HG02840 (cell line): Measurements from ENCODE around the gene MYOZ2.
"Not testable (repeated sequence)": the region's sequence is repeated elsewhere in the genome, so short reads cannot be mapped to it uniquely, and the experiment has no call there.

Experiments
- ATAC-seq: cut with Tn5 transposase; IDR thresholded peaks from one replicate; pipeline ENCODE4 v1.9.1; 2021; ENCODE audit warnings: mild to moderate bottlenecking, moderate library complexity, moderate number of reproducible peaks; ENCODE audit not compliant: unreplicated experiment, low FRiP score

The MYOZ2 gene

GRCh38 chr4:119125931-119126330 is 9.7 kb upstream of the MYOZ2 start:
- ATAC-seq: no peak

DNA sequence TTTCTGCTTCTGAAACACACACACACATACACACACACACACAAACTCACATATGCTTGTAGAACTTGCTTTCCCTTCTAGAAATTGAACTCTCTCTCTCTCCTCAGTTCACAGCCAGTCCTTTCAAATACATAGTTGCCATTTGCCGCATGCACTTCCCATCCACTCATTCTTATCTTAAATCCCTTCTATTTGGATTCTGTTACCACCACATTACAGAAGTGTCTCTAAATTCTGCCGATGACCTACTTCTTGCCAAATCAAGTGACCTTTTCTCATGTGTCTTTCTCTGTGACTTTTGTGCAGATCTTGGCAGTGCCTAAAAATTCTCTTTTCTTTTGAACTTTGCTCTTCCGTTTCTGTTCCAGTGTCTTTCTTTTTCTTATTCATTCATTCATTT is 7.5 kb upstream of the MYOZ2 start:
- ATAC-seq: no peak

DNA sequence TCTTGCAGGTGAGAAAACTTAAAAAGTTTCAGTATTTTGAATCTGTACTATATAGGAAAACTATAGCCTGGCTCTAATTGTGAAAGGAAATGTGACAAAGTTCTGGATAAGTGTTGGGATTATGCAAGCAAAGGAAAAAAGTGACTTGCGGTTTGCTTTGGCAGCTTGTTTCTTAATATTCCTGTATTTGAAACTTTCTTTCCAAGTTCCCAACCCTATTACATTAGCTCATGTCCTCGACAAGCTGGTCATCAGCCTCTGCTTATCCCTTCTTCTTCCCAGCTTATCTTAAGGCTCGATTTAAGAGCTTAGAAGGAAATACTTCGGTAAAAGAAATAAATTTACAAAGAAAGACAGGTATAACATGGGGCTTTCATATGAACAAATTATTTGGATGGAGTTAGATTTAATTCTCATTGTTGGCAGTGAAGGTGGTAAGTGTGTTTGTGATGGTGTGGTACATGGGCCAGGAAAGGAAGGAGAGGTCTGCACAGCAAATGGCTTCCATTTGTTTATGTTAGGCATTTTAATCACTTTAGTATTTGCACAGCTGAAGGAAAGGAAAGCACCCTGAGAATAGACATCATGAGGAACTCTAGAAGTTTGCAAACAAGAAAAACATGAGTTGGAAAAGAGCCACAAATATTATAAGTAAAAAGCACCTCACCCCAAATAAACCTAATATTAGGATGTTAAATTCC is 5.1 kb upstream of the MYOZ2 start:
- ATAC-seq: no peak

DNA sequence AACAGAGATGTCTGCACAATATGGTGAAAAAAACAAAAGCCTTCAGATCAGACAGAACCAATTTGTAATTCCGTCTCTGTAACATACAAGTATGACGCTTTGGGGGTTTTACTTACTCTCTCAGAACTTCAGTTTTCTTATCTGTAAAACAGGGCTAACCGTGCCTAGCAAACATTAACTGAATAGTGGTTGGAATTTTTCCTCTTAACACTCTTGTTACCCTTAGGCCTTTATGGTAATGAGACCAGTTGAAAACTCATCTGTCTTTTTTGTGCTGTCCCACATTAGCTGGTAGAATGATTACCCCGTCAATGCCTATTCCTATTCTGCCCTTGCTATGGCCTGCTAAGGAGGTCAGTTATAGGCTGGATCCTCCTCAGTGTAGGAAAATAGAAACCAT is 4.5 kb upstream of the MYOZ2 start:
- ATAC-seq: no peak

GRCh38 chr4:119132306-119132705 is 3.3 kb upstream of the MYOZ2 start:
- no peak for ATAC-seq

- ATAC-seq: no peak
These were observed 914 bp downstream of the MYOZ2 start for GRCh38 chr4:119136546-119136945.

GRCh38 chr4:119138046-119138445 is 2.4 kb downstream of the MYOZ2 start:
- ATAC-seq: no peak

DNA sequence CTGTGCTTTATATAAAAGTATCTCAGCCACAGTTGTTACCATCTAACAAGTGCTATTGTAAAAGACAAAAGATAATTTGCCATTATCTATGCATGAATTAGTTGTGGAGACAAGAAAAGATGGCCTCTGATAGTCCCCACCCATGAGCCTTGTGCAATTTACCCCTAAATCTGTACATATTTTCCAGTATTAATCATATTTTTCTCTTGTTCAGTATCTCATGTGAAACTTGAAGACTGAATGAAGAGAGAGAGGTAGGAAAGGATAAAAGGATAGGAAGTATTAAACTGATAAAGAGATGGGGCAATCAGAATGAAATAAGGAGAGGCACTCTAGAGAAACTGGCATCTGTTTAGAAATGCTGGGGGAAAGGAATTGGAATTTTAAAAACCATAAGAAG is 3.7 kb downstream of the MYOZ2 start:
- ATAC-seq: no peak

DNA sequence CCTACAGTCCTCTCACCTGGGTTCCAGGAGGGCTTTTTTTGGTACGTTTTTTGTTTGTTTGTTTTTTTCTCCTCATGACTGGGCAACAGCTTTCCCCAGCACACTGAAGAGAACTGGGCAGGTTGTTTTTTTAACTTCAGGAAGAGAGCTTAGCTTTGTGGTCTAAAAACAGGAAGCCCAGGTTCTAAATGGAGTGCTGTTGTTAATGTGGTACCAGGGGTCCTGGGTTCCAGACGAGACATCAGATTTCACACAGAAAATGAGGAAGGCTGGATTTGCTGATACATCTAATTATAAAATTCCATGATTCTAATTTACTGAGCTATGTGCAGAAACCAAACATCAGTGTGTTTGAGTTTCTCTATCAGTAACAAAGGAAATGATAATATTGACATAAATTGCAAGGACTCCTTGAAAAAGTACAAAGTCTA is 4.2 kb downstream of the MYOZ2 start:
- ATAC-seq: no peak

DNA sequence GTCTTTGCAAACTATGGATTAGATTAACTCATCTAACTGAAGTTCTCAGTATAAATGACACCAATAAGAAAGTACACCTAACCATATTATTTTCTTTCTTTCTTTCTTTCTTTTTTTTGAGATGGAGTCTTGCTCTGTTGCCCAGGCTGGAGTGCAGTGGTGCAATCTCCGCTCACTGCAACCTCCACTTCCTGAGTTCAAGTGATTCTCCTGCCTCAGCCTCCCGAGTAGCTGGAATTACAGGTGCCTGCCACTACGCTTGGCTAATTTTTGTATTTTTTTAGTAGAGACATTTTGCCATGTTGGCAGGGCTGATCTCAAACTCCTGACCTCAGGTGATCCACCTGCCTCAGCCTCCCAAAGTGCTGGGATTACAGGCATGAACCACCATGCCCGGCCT is 5.7 kb downstream of the MYOZ2 start:
- not testable (repeated sequence) for ATAC-seq

DNA sequence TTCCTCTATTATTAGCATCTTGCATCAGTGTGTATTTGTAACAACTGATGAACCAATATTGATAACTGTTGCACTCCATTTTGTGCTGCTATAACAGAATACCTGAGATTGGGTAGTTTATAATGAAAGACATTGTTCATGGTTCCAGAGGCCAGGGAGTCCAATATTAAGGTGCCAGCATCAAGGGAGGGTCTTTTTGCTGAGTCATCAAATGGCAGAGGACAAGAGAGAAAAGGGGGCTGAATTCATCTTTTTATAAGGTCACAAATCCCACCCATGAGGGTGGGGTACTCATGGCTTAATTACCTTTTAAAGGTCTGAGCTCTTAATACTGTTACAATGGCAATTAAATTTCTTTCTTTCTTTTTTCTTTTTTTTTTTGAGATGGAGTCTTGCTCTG is 7.2 kb downstream of the MYOZ2 start:
- no peak for ATAC-seq

GRCh38 chr4:119143341-119143740 is 7.7 kb downstream of the MYOZ2 start:
- not testable (repeated sequence) for ATAC-seq

- ATAC-seq: no peak
These were observed 13.5 kb downstream of the MYOZ2 start for GRCh38 chr4:119149110-119149509.

GRCh38 chr4:119151161-119151560 is 15.5 kb downstream of the MYOZ2 start:
- no peak for ATAC-seq

- no peak for ATAC-seq
These were observed 17.1 kb downstream of the MYOZ2 start for GRCh38 chr4:119152741-119153140.

DNA sequence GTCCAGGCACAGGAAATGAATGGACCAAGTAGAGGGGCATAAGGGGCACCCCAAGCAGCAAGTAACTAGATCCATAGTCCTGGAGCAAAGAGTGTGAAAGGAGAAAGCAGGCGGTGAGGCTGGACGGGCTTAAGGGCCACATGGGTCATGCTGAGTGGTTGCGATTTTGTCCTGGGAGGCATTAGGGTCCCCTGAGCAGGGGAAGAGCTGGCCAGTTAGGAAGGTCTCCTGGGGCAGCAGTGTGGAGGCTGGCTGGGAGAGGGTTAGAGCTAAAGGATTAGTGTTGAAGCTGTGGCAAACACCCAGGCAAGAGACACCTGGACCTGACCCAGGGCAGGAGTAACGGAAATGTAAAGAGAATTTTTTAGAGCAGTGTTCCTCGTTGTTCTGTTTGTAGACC is 26.5 kb downstream of the MYOZ2 start:
- ATAC-seq: no peak

DNA sequence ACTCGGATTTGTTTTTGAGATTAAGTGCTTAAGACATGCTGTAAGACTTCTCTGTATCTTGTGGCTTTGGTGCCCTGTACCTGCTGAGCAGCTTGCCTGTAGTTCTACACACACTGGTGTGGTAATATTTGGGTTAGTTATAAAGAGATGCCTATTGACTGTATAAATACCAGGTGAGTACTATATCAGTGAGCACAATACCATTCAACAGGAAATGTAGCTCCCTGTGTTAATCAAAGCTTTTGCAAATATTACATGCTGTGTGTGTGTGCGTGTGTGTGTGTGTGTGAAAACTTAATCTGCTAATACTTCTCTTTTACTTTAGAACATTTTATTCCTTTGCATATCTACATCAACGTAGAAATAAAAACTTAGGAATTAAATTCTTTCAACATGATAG is 30.1 kb downstream of the MYOZ2 start:
- no peak for ATAC-seq

- no peak for ATAC-seq
These were observed 34.6 kb downstream of the MYOZ2 start for GRCh38 chr4:119170195-119170594.

- ATAC-seq: no peak
These were observed 36.6 kb downstream of the MYOZ2 start for GRCh38 chr4:119172223-119172622.

- not testable (repeated sequence) for ATAC-seq
These were observed 38.2 kb downstream of the MYOZ2 start for GRCh38 chr4:119173729-119174361.

- ATAC-seq: no peak
These were observed 43.4 kb downstream of the MYOZ2 start for GRCh38 chr4:119179011-119179410.

DNA sequence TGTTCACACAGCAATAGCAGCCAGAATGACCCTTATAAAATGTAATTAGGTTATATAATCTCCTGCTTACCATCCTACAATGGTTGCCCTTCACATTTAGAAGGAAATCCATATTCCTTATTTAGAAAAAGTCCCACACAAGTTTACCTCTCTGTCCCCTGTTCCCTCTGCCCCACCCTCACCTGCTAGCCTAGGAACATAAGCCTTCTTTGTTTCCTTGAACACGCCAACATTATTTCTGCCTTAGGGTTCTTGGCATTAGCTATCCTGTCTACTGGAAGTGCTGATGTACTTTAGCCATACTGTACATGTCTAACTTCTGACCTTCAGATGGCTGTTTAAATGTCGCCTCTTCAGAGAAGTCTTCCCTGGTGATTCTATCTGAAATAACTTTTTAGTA is 48.5 kb downstream of the MYOZ2 start:
- ATAC-seq: no peak
